Vagina (tissue), 2 donors: ENCODE measurements around the gene PHF8. TPM values are rescaled to one million over a fixed set of nuclear protein-coding genes. Genes with fewer than 3 reads are reported as not detected.

Source experiments
- DNase-seq, 2 donors: peaks; one replicate each; pipeline ENCODE4 v3.0.0-alpha.2; 2017; ENCODE audit errors: extremely low spot score in 2 of 2
- H3K27ac ChIP-seq: fragments of 200-600 bp; sonication (generic); one replicate; pipeline ENCODE4 v1.5.1; 2019
- H3K27me3 ChIP-seq: fragments of 200-600 bp; sonication (generic); one replicate; pipeline ENCODE4 v1.5.1; 2019
- H3K36me3 ChIP-seq, 2 donors: fragments of 200-600 bp; sonication (generic); one replicate each; pipeline ENCODE4 v1.5.1; 2017 to 2019
- H3K4me1 ChIP-seq: fragments of 200-600 bp; sonication (generic); one replicate; pipeline ENCODE4 v1.5.1; 2019
- H3K4me3 ChIP-seq, 2 donors: fragments of 200-600 bp; sonication (generic); 1 replicate in 1 of 2; 2 replicates in 1 of 2; pipeline ENCODE4 v1.5.1; 2016 to 2019
- H3K9me3 ChIP-seq: fragments of 200-600 bp; sonication (generic); one replicate; pipeline ENCODE4 v1.5.1; 2019
- POLR2A ChIP-seq, 2 donors: fragments of 450-650 bp; IDR thresholded peaks; one replicate each; pipeline ENCODE4 v1.6.1; 2017; ENCODE audit warnings: antibody characterized with exemption in 2 of 2, mild to moderate bottlenecking in 2 of 2, moderate library complexity in 2 of 2
- POLR2AphosphoS5 ChIP-seq, 2 donors: sonication (generic); formaldehyde crosslinking; IDR thresholded peaks; one replicate each; pipeline ENCODE4 v1.9.0; 2017; ENCODE audit warnings: antibody characterized with exemption in 2 of 2, mild to moderate bottlenecking in 2 of 2, low read depth in 1 of 2; ENCODE audit not compliant: insufficient read depth in 1 of 2
- intact Hi-C: fragments of 100-400 bp; cut with DNase I; formaldehyde crosslinking; loops from one replicate; pipeline ENCODE4 v1.15.1; 2023
- total RNA-seq: library from RNA; depleted of rRNA; stranded (reverse); fragments of >200 nt; gene quantifications from one replicate; pipeline ENCODE4 v1.2.3, GENCODE V29; 2016
- TF ChIP-seq, protein P1 (sequence below), 3 experiments: fragments of 450-650 bp in 2 of 3; fragments of 200-600 bp in 1 of 3; sonication (generic) in 1 of 3; IDR thresholded peaks; one replicate each; pipeline ENCODE4 v1.5.1; 2017 to 2019; ENCODE audit warnings: antibody characterized with exemption in 3 of 3, mild to moderate bottlenecking in 2 of 3, moderate library complexity in 2 of 3

Gene PHF8
- total RNA-seq, 1 donor from 2014 or later, result 33.9 TPM

DNA sequence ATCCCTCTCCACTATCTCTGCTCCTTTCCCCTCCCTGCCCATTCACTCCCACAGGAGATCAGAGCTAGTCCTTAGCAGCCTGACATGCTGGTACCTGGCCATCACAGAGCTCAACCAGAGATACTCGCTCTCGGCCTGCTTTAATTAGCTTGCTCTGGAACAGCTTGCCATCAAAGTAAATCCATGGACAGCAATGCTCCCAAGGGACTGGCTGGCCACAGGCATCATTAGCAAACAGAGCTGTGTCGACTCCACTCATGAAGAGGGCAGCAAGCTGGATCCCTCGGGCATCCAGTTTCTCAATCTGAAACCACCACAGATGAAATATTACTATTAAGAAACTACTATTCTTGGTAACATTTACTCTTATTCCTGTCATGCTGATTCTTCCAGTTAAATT, 43.4 kb upstream of the PHF8 start:
- TF ChIP-seq, protein P1, sequence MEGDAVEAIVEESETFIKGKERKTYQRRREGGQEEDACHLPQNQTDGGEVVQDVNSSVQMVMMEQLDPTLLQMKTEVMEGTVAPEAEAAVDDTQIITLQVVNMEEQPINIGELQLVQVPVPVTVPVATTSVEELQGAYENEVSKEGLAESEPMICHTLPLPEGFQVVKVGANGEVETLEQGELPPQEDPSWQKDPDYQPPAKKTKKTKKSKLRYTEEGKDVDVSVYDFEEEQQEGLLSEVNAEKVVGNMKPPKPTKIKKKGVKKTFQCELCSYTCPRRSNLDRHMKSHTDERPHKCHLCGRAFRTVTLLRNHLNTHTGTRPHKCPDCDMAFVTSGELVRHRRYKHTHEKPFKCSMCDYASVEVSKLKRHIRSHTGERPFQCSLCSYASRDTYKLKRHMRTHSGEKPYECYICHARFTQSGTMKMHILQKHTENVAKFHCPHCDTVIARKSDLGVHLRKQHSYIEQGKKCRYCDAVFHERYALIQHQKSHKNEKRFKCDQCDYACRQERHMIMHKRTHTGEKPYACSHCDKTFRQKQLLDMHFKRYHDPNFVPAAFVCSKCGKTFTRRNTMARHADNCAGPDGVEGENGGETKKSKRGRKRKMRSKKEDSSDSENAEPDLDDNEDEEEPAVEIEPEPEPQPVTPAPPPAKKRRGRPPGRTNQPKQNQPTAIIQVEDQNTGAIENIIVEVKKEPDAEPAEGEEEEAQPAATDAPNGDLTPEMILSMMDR (IDR thresholded peaks at IDR 0.05), result no peak
- no peak for TF ChIP-seq POLR2AphosphoS5 (IDR thresholded peaks at IDR 0.05; ENCODE audit: insufficient read depth in 1 of 2, low read depth in 1 of 2)
- no peak for TF ChIP-seq POLR2A (IDR thresholded peaks at IDR 0.05)
- intact Hi-C loops, result no loop called here
- no peak for DNase-seq

DNA sequence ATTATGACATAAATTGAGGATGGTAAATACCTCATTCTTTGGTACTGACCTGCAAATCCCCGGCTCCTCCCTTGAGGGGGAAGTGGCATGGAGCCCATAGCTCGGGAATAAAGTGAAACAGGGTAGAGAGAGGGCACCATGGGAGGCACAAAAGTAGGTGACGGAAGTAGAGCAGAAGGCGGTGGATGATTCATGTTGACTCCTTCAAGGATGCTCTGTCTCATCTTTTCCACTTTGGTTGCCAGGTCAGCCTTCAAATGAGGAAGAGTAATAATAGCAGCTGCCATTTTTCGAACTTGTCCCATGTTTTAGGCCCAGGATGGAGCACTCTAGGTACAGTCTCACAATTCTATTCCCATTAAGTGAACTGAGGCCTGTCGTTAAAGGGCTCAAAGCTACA, 41.4 kb upstream of the PHF8 start:
- Histone ChIP-seq H3K36me3 (no peaks in the 10 kb centered on the region), H3K4me1 (no peaks in the 10 kb centered on the region), H3K27ac (no peak overlapping the region), H3K9me3 (no peaks in the 10 kb centered on the region), H3K27me3 (no peaks in the 10 kb centered on the region), H3K4me3 (no peak overlapping the region)
- intact Hi-C loops, result no loop called here
- TF ChIP-seq POLR2A (IDR thresholded peaks at IDR 0.05) (no peak), POLR2AphosphoS5 (IDR thresholded peaks at IDR 0.05; ENCODE audit: insufficient read depth in 1 of 2, low read depth in 1 of 2) (no peak)
- TF ChIP-seq, protein P1 (IDR thresholded peaks at IDR 0.05), result no peak
- DNase-seq, result no peak

More for the DNA sequence above, 43.4 kb upstream of the PHF8 start:
- no peak overlapping the region for H3K4me3 ChIP-seq
- no peaks in the 10 kb centered on the region for H3K27me3 ChIP-seq
- no peaks in the 10 kb centered on the region for H3K9me3 ChIP-seq
- no peaks in the 10 kb centered on the region for H3K36me3 ChIP-seq
- no peaks in the 10 kb centered on the region for H3K4me1 ChIP-seq
- no peak overlapping the region for H3K27ac ChIP-seq

DNA sequence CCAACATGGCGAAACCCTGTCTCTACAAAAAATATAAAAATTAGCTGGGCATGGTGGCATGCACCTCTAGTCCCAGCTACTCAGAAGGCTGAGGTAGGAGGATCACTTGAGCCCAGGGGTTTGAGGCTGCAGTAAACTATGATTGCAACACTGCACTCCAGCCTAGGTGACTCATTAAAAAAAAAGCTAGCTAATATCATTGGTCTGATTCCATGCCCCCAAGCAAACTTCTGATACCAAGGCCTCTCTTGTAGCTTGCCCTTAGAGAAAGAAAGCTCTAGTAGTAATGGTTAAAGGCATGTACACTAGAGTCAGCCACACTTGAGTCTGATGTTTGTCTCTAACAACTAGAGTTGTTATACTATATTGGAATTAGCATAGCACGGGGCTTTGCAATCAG, 32.6 kb upstream of the PHF8 start:
- Histone ChIP-seq H3K27ac (no peak overlapping the region), H3K9me3 (no peaks in the 10 kb centered on the region), H3K27me3 (no peaks in the 10 kb centered on the region), H3K4me1 (no peaks in the 10 kb centered on the region), H3K36me3 (peaks cover 0 to 10% of the 10 kb centered on the region in 2 donors), H3K4me3 (no peak overlapping the region)
- TF ChIP-seq POLR2AphosphoS5 (IDR thresholded peaks at IDR 0.05; ENCODE audit: insufficient read depth in 1 of 2, low read depth in 1 of 2), result no peak
- TF ChIP-seq POLR2A (IDR thresholded peaks at IDR 0.05), result no peak
- TF ChIP-seq, protein P1 (IDR thresholded peaks at IDR 0.05), result no peak
- intact Hi-C loops, result no loop called here
- DNase-seq, result no peak

DNA sequence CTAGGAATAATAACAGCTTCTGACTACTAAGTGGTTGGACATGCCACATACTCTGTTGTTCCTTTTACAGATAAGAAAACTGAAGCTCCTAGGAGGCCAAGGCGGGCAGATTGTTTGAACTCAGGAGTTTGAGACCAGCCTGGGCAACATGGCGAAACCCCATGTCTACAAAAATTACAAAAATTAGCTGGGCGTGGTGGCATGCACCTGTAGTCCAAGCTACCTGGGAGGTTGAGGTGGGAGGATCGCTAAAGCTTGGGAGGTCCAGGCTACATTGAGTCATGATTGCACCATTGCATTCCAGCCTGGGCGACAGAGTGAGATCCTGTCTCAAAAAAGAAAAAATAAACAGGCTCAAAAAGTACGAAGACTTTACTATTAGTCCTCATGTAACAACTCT, 30.6 kb upstream of the PHF8 start:
- DNase-seq, result no peak
- Histone ChIP-seq H3K36me3 (peaks cover 0 to 6% of the 10 kb centered on the region in 2 donors), H3K4me3 (no peak overlapping the region), H3K27ac (no peak overlapping the region), H3K9me3 (no peaks in the 10 kb centered on the region), H3K4me1 (no peaks in the 10 kb centered on the region), H3K27me3 (no peaks in the 10 kb centered on the region)
- intact Hi-C loops, result no loop called here
- TF ChIP-seq, protein P1 (IDR thresholded peaks at IDR 0.05), result no peak
- TF ChIP-seq POLR2A (IDR thresholded peaks at IDR 0.05) (no peak), POLR2AphosphoS5 (IDR thresholded peaks at IDR 0.05; ENCODE audit: insufficient read depth in 1 of 2, low read depth in 1 of 2) (no peak)

DNA sequence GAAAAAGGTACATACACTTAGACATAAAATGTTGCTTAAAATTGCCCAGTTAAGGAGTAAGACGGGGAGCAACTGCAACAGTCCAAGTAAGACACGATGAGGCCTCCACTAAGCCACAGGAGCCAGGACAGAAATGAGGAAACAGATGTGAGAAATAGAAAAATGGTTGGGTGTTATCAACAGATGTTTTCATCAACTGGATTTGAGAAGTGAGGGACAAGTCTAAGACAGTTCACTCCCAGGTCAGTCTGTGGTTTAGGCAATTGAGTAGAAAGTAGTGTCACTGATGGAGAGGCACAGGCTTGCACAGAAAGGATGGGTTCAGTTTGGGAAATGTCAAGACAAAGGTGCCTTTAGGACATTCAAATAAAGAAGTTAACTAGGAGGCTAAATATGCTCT, 23.5 kb upstream of the PHF8 start:
- intact Hi-C loops, result no loop called here
- no peaks in the 10 kb centered on the region for H3K9me3 ChIP-seq
- no peak for DNase-seq
- no peaks in the 10 kb centered on the region for H3K36me3 ChIP-seq
- no peak for TF ChIP-seq POLR2A (IDR thresholded peaks at IDR 0.05)
- TF ChIP-seq, protein P1 (IDR thresholded peaks at IDR 0.05), result no peak
- TF ChIP-seq POLR2AphosphoS5 (IDR thresholded peaks at IDR 0.05; ENCODE audit: insufficient read depth in 1 of 2, low read depth in 1 of 2), result no peak
- H3K4me3 ChIP-seq, result no peak overlapping the region
- H3K4me1 ChIP-seq, result no peaks in the 10 kb centered on the region
- H3K27ac ChIP-seq, result no peak overlapping the region
- H3K27me3 ChIP-seq, result no peaks in the 10 kb centered on the region
